Eye (tissue), 1 donor: Measurements from ENCODE around the gene TH.

ENCODE experiments used
- DNase-seq: peaks from one replicate; pipeline ENCODE4 v3.0.0-alpha.2; 2015

The TH gene

GRCh38 chr11:2171591-2172003 is at the start of gene TH:
Gene TH, minus strand, starts transcription at chr11:2171815. Its CDS starts 29 bp downstream, at chr11:2171786.
- peak; percentile 69 for DNase-seq

GRCh38 chr11:2221024-2221423 is 49.4 kb upstream of the TH start:
- no peak for DNase-seq

- no peak for DNase-seq
Measured at GRCh38 chr11:2220173-2220771, 48.7 kb upstream of the TH start.

- DNase-seq: no peak
Measured at GRCh38 chr11:2219318-2220017, 47.9 kb upstream of the TH start.

- DNase-seq: no peak
Measured at GRCh38 chr11:2218031-2218633, 46.5 kb upstream of the TH start.

GRCh38 chr11:2217211-2218030 is 45.8 kb upstream of the TH start:
- DNase-seq: no peak

DNA sequence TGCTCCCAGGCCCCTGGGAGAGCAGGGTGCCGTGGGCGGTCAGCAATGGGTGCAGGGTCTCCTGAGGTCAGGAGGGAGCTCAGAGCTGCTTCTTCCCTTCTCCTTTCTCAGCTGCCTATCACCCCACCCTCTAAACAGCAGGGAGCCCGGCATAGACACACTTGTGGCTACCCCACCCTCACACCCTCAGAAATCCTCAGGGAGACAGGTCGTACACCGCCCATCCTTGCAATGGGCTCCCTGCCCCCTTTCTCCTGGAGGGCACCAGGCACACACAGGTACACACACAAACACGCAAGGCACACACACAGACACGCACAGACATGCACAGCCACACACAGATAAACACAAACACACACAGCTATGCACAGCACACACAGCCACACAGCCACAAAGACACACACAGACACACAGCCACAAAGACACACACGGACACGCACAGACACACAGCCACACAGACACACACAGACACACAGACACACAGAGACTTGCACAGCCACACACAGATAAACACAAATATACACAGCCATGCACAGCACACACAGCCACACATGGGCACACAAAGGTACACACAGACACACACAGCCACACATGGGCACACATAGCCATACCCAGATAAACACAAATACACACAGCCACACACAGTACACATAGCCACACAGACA is 44.9 kb upstream of the TH start:
- no peak for DNase-seq

DNA sequence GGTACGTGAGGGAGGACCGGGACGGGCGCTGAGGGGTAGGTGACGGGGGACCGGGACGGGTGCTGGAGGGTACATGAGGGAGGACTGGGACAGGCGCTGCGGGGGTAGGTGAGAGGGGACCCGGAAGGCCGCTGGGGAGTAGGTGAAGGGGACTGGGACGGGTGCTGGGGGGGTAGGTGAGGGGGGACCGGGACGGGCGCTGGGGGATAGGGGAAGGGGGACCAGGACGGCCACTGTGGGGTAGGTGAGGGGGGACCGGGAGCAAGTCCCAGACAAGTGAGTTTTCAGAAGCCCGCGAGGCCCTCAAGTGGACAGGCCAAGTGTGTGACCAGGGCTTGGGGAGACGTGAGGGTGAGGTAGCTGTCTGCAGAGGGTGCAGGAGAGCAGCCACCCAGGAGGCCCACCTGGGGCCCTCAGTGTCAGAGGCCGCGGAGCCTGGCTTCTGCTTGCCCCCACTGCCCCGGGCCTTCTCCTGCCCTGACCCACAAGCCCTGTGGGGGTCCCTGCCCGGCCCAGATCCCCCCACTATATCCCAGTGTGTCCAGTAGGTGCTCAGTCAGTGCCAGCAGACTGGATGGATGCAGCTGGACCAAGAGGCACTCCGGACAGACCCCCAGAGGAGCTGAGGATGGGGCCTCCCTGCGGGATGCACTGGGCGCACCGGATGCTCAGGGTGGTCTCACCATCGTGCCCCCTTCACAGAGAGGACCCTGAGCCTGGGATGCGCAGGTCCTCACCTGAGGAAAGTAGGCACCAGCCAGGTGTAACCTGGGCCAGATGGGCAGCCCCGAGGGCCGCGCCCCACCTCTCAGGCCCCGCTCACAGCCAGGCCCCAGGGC is 44.2 kb upstream of the TH start:
- DNase-seq: no peak

DNA sequence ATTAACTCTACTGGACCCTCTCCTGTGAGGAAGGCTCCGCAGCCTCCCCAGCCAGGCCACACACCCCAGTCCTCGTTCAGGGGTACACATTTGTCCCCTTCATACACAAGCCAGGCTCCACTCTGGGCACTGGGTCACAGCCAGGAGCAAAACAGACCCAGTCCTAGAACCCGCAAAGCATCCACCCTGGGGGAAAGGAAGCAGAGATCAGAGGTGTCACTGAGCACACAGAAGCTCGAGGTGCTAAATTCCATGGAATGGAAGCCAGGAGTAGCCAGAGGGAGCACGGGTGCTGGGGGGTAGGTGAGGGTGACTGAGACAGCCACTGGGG is 43.6 kb upstream of the TH start:
- DNase-seq: no peak

- peak; percentile 68 for DNase-seq
Measured at GRCh38 chr11:2214527-2215229, 43.1 kb upstream of the TH start.

GRCh38 chr11:2213890-2214526 is 42.4 kb upstream of the TH start:
- no peak for DNase-seq

DNA sequence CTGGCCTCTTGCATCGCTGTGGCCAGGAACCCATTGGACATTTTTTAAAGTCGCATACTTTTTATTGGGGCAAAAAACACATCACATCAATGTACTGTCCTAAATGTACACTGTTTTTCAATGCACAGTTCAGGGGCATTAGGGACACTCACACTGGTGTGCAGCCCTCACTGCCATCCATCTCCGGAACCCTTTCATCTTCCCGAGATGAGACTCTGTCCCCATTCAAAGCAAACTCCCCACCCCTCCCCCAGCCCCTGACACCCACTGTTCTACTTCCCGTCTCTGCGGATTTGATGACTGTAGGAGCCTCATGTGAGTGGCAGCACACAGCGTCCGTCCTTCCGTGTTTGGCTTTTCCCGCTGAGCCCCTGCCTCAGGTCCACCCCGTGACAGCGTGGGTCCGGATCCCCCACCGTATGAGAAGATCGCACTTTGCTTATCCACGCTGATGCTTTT is 41.8 kb upstream of the TH start:
- peak; percentile 72 for DNase-seq

- no peak for DNase-seq
Measured at GRCh38 chr11:2212411-2213251, 41.0 kb upstream of the TH start.

DNA sequence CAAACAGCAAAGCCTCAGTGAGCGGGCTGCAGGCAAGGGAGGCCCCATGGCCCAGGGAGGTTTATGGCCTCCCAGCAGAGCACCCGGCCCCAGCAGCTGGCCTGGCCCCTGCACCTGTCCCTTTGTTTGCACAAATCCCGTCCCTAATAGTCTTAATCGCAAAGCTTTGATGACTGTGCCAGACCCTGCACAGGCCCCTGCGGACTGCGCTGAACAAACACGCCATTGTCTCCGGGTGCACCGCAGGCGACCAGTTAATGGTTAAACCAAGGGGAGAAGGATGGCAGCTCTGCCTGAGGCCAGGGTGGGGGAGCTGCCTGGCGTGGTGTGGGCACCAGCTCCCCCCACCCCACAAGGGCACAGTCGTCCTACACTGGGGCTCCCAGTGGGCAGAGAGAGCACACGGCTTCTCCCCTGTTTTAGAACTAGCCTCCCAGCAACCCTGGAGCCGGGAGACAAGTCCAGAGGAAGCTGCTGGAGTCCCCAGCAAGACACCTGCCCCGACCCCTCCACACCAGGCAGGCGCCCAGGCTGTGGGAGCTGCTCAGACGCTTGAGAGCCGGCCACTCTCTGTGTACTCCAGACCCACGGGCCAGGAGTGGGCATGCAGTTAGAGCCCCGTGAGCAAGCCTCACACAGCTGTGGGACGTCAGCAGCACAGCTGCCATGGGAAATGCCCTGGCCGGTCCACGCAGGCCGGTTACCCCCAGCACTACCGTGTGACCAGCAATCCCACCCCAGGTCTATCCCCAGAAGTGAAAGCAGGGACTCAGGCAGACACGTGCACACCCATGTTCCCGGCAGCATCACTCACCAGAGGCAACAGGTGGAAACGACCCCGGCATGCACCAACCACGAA is 39.7 kb upstream of the TH start:
- peak; percentile 88 for DNase-seq

GRCh38 chr11:2210366-2211112 is 38.9 kb upstream of the TH start:
- no peak for DNase-seq

- DNase-seq: no peak
Measured at GRCh38 chr11:2209900-2210321, 38.3 kb upstream of the TH start.

- no peak for DNase-seq
Measured at GRCh38 chr11:2209370-2209801, 37.8 kb upstream of the TH start.
